HL-60 (cell line): Measurements from ENCODE around the gene ATP8A2.

Experiments
- DNase-seq, 2 experiments: peaks; one replicate each; pipeline ENCODE4 v3.0.0-alpha.2; 2010 to 2020; ENCODE audit warnings: low read depth in 1 of 2, low spot score in 1 of 2
- H3K27ac ChIP-seq: fragments of 250-450 bp; sonication (Bioruptor Pico); replicated peaks from 2 replicates; pipeline ENCODE4 v1.5.1; 2020; ENCODE audit warnings: mild to moderate bottlenecking, moderate library complexity
- H3K27me3 ChIP-seq: fragments of 250-450 bp; sonication (Bioruptor Pico); 2 replicates; pipeline ENCODE4 v1.5.1; 2021; ENCODE audit warnings: mild to moderate bottlenecking, moderate library complexity; ENCODE audit not compliant: insufficient read depth, poor library complexity, severe bottlenecking
- H3K4me3 ChIP-seq: replicated peaks from 2 replicates; pipeline ENCODE4 v1.5.1; 2011; ENCODE audit warnings: mild to moderate bottlenecking, control low read depth, low read length; ENCODE audit not compliant: insufficient read depth
- CTCF ChIP-seq: IDR thresholded peaks from one replicate; pipeline ENCODE4 v1.5.1; 2011; ENCODE audit warnings: low read length, control low read depth, inconsistent platforms; ENCODE audit not compliant: insufficient read depth
- GABPA ChIP-seq: IDR thresholded peaks from 2 replicates; pipeline ENCODE4 v1.6.1; 2012; ENCODE audit warnings: low read depth
- POLR2AphosphoS5 ChIP-seq: IDR thresholded peaks from 2 replicates; pipeline ENCODE4 v1.6.1; 2012; ENCODE audit warnings: low read depth
- SPI1 ChIP-seq: IDR thresholded peaks from 2 replicates; pipeline ENCODE4 v1.6.1; 2012; ENCODE audit warnings: low read depth, mild to moderate bottlenecking, borderline replicate concordance
- TF ChIP-seq, protein P1 (sequence below): IDR thresholded peaks from 2 replicates; pipeline ENCODE4 v1.6.1; 2012; ENCODE audit warnings: low read depth; ENCODE audit not compliant: insufficient replicate concordance

The ATP8A2 gene

GRCh38 chr13:26007261-26008125 is 635.7 kb downstream of the ATP8A2 start:
- TF ChIP-seq GABPA (no peak), SPI1 (no peak), POLR2AphosphoS5 (no peak), CTCF (no peak)
- TF ChIP-seq, protein P1, sequence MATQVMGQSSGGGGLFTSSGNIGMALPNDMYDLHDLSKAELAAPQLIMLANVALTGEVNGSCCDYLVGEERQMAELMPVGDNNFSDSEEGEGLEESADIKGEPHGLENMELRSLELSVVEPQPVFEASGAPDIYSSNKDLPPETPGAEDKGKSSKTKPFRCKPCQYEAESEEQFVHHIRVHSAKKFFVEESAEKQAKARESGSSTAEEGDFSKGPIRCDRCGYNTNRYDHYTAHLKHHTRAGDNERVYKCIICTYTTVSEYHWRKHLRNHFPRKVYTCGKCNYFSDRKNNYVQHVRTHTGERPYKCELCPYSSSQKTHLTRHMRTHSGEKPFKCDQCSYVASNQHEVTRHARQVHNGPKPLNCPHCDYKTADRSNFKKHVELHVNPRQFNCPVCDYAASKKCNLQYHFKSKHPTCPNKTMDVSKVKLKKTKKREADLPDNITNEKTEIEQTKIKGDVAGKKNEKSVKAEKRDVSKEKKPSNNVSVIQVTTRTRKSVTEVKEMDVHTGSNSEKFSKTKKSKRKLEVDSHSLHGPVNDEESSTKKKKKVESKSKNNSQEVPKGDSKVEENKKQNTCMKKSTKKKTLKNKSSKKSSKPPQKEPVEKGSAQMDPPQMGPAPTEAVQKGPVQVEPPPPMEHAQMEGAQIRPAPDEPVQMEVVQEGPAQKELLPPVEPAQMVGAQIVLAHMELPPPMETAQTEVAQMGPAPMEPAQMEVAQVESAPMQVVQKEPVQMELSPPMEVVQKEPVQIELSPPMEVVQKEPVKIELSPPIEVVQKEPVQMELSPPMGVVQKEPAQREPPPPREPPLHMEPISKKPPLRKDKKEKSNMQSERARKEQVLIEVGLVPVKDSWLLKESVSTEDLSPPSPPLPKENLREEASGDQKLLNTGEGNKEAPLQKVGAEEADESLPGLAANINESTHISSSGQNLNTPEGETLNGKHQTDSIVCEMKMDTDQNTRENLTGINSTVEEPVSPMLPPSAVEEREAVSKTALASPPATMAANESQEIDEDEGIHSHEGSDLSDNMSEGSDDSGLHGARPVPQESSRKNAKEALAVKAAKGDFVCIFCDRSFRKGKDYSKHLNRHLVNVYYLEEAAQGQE, result no peak
- Histone ChIP-seq H3K27ac (no peak overlapping the region), H3K4me3 (no peak overlapping the region), H3K27me3 (peaks cover 7% of the 10 kb centered on the region)
- DNase-seq, result no peak

- Histone ChIP-seq H3K4me3 (no peak overlapping the region), H3K27me3 (peaks cover 4% of the 10 kb centered on the region), H3K27ac (no peak overlapping the region)
- TF ChIP-seq GABPA (no peak), POLR2AphosphoS5 (no peak), SPI1 (no peak), CTCF (no peak)
- TF ChIP-seq, protein P1, result no peak
- no peak for DNase-seq
These were observed 638.9 kb downstream of the ATP8A2 start for GRCh38 chr13:26010487-26011207.

- no peak overlapping the region for H3K27ac ChIP-seq
- H3K27me3 ChIP-seq, result peaks cover 4% of the 10 kb centered on the region
- TF ChIP-seq POLR2AphosphoS5, result no peak
- DNase-seq, result no peak
- no peak overlapping the region for H3K4me3 ChIP-seq
These were observed 639.4 kb downstream of the ATP8A2 start for GRCh38 chr13:26011208-26011573.

DNA sequence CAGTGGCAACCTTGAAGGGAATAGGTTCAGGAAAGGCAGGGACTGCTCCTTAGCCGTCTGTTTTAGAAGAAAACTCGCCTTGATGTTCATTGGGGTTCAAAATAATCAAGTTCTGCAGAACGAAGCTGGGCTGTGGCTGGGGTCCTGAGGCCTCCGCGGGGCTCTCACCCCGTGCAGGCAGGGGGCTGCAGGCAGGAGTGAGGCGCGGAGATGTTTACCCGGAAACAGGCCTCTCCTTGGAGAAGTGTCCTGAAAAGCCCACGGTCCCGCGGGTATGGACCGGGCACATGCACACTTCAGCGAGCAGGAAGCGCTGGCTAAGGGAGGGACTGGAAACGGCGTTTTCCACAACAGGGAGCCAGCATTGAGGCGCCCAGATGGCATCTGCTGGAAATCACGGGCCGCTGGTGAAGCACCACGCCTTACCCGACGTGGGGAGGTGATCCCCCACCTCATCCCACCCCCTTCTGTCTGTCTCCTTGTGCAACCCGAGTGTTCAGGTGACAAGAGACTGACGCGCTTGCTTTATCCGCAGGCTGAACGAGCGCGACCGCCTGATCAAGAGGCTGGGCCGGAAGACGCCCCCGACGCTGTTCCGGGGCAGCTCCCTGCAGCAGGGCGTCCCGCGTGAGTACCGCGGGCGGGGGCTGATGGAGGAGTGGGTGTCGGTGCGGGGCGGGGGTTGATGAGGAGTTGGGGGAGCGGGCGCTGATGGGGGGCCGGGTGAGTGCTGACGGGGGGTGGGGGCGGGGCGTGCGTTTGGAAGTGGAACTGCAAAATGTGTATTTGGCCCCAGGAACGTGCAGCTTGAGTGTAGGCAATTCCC is 640.4 kb downstream of the ATP8A2 start:
- Histone ChIP-seq H3K27me3 (peaks cover 4% of the 10 kb centered on the region), H3K27ac (no peak overlapping the region), H3K4me3 (no peak overlapping the region)
- TF ChIP-seq SPI1, result no peak
- TF ChIP-seq CTCF, result no peak
- TF ChIP-seq GABPA, result no peak
- no peak for TF ChIP-seq POLR2AphosphoS5
- TF ChIP-seq, protein P1, result no peak
- DNase-seq, result no peak
